Heart right ventricle (tissue), 16 donors: ENCODE measurements around the gene HEMK1. TPM values are rescaled to one million over a fixed set of nuclear protein-coding genes. Genes with fewer than 3 reads are reported as not detected.

ENCODE experiments used
- ATAC-seq, 8 donors: fragments of 200-7000 bp; cut with Tn5 transposase; one replicate each; pipeline ENCODE4 v1.9.1; 2020; ENCODE audit warnings: mild to moderate bottlenecking in 8 of 8, moderate library complexity in 8 of 8, moderate number of reproducible peaks in 1 of 8
- DNase-seq, 2 donors: peaks; one replicate each; pipeline ENCODE4 v3.0.0-alpha.2; 2020
- H3K27ac ChIP-seq, 10 donors: fragments of 200-600 bp; sonication (generic) in 2 of 10; one replicate each; pipeline versions ENCODE4 v1.5.0 to v1.8.0; 2020 to 2022; ENCODE audit warnings: mild to moderate bottlenecking in 3 of 10
- H3K27me3 ChIP-seq, 7 donors: fragments of 200-600 bp; one replicate each; pipeline ENCODE4 v1.8.0; 2021 to 2022; ENCODE audit warnings: mild to moderate bottlenecking in 2 of 7
- H3K36me3 ChIP-seq, 9 donors: fragments of 200-600 bp; sonication (generic) in 1 of 9; one replicate each; pipeline versions ENCODE4 v1.5.0 to v1.8.0; 2020 to 2022; ENCODE audit warnings: mild to moderate bottlenecking in 2 of 9
- H3K4me1 ChIP-seq, 9 donors: fragments of 200-600 bp; sonication (generic) in 1 of 9; one replicate each; pipeline versions ENCODE4 v1.5.0 to v1.8.0; 2020 to 2022; ENCODE audit warnings: mild to moderate bottlenecking in 4 of 9
- H3K4me3 ChIP-seq, 10 donors: fragments of 200-600 bp; sonication (generic) in 2 of 10; one replicate each; pipeline versions ENCODE4 v1.5.0 to v1.8.0; 2020 to 2022; ENCODE audit warnings: mild to moderate bottlenecking in 7 of 10, moderate library complexity in 2 of 10
- H3K9me3 ChIP-seq, 11 donors: fragments of 200-600 bp in 10 of 11; sonication (generic) in 2 of 11; one replicate each; pipeline versions ENCODE4 v1.5.0 to v1.8.0; 2013 to 2022; ENCODE audit warnings: mild to moderate bottlenecking in 2 of 11, control low read depth in 1 of 11, moderate library complexity in 1 of 11
- CTCF ChIP-seq, 9 donors: fragments of 200-600 bp; sonication (generic) in 2 of 9; IDR thresholded peaks; one replicate each; pipeline versions ENCODE4 v1.5.0 to v1.8.0; 2021 to 2022; ENCODE audit warnings: antibody characterized with exemption in 9 of 9, mild to moderate bottlenecking in 5 of 9, moderate library complexity in 1 of 9
- WGBS, 2 donors: extraction: QIAGEN DNeasy Blood & Tissue Kit; methylation state at CpG; one replicate each; pipeline ENCODE4 v1.1.7; 2013; ENCODE audit warnings: inconsistent platforms in 1 of 2; 5-methylcytosine and 5-hydroxymethylcytosine counted together
- intact Hi-C, 10 donors: fragments of 100-400 bp; cut with DNase I; formaldehyde crosslinking; loops; one replicate each; pipeline versions ENCODE4 v1.11.1 to v1.14.2; 2022
- polyA plus RNA-seq, 2 donors: library from polyadenylated mRNA; stranded (reverse); fragments of 200-250 nt; gene quantifications; one replicate each; pipeline ENCODE4 v1.2.3, GENCODE V29; 2013
- total RNA-seq, 10 donors: library from RNA; stranded (reverse); fragmentation: NEBNext Ultra II Directional in 3 of 10; extraction: Animal tissue kit (Norgen Biotek cat#: 25700) in 3 of 10; gene quantifications; one replicate each; pipeline versions ENCODE4 v1.2.1 to v1.2.4, GENCODE V29; 2021 to 2023
- donor health status: Arrhythmogenic right ventricular cardiomyopathy.
- donor health status: ischemic (EF 13 %, LVEDD 7.1; RV severe dilation, severe dysfunction).
- donor health status: healthy with polysubstance abuse.
- donor health status: DM: no; HTN: yes; CAD: no.
- donor health status: DM: no; HTN: no; CAD: no.
- donor health status: ischemic (EF 25% LVEDD 6.9; RV normal size, moderate dysfunction).
- donor health status: ischemic (EF 25% LVEDD 5.7; RV mildly dilated, moderate dysfunction).
- donor health status: healthy.
- donor health status: DM: yes; HTN: yes; CAD: no.
- donor health status: Ischemic cardiomyopathy.
- donor health status: ischemic (EF 35%, LVEDD 5.7; RV mildly dilated, moderate dysfunction).
- donor health status: nonischemic (EF 11% LVEDD 7.7; RV severe dilation, severe dysfunction).
- donor health status: DM: yes; HTN: yes; CAD: no.
- donor health status: PGD.
- donor health status: ischemic (EF 29% LVEDD 5.4; RV normal size, mild dysfunction).
- donor health status: nonischemic (EF 23%, LVEDD 6.1; RV moderate dilation, normal function).

The HEMK1 gene
- total and polyA plus RNA-seq, 12 donors: 10.6 to 19.0 (median 14.8) TPM

DNA sequence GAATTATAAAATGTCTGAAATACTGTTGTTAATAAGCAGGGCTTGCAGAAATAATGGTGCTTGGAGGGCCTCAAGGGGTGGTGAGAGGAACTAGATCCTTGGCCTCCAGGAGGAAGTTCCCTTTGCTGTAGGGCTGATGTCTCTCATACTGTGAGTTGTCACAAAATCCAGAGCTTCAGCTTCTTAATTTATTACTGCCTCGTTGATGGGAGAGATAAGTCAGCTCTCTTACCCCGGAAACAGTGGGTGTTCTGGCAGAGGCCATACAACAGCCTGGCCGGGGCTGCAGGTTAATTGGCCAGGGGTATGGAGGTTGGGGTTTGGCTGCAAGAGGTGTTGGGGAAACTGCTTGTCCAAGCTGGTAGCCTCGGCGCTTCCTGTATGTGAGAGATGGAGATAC is 63.1 kb downstream of the HEMK1 start:
- WGBS, 2 donors: 25 to 34% methylated on average over 5 of the region's 5 CpGs
- Histone ChIP-seq H3K27ac (peak overlapping the region in 5 of 10 donors; percentile 28 to 70 (median 43)), H3K4me1 (peaks cover 8 to 90% (median 65%) of the 10 kb centered on the region in 9 donors), H3K36me3 (peaks cover 0 to 15% (median 0%) of the 10 kb centered on the region in 9 donors), H3K27me3 (no peaks in the 10 kb centered on the region), H3K9me3 (no peaks in the 10 kb centered on the region), H3K4me3 (no peak overlapping the region)
- DNase-seq: no peak
- ATAC-seq: no peak
- intact Hi-C loops: no loop called here
- no peak for TF ChIP-seq CTCF (IDR thresholded peaks at IDR 0.05)

GRCh38 chr3:50633230-50633790 is 64.0 kb downstream of the HEMK1 start:
- WGBS, 2 donors: 66 to 67% methylated on average over 5 of the region's 5 CpGs
- H3K9me3 ChIP-seq: no peaks in the 10 kb centered on the region
- DNase-seq (no peak), ATAC-seq (no peak)
- H3K27me3 ChIP-seq: no peaks in the 10 kb centered on the region
- intact Hi-C loops: no loop called here
- H3K4me1 ChIP-seq: peaks cover 6 to 90% (median 67%) of the 10 kb centered on the region in 9 donors
- no peak for TF ChIP-seq CTCF (IDR thresholded peaks at IDR 0.05)
- peaks cover 0 to 15% (median 0%) of the 10 kb centered on the region in 9 donors for H3K36me3 ChIP-seq
- H3K27ac ChIP-seq: peak overlapping the region in 2 of 10 donors; percentile 14 to 36
- H3K4me3 ChIP-seq: no peak overlapping the region

GRCh38 chr3:50635066-50635465 is 65.7 kb downstream of the HEMK1 start:
- ATAC-seq: no peak
- Histone ChIP-seq H3K4me1 (peaks cover 10 to 89% (median 70%) of the 10 kb centered on the region in 9 donors), H3K27ac (no peak overlapping the region), H3K27me3 (no peaks in the 10 kb centered on the region), H3K4me3 (no peak overlapping the region), H3K36me3 (peaks cover 0 to 24% (median 0%) of the 10 kb centered on the region in 9 donors), H3K9me3 (no peaks in the 10 kb centered on the region)
- DNase-seq: no peak
- no peak for TF ChIP-seq CTCF (IDR thresholded peaks at IDR 0.05)
- intact Hi-C loops: no loop called here

- Histone ChIP-seq H3K36me3 (peaks cover 0 to 35% (median 7%) of the 10 kb centered on the region in 9 donors), H3K4me1 (peaks cover 10 to 74% (median 55%) of the 10 kb centered on the region in 9 donors), H3K4me3 (no peak overlapping the region), H3K27me3 (no peaks in the 10 kb centered on the region), H3K27ac (peak overlapping the region in 9 of 10 donors; percentile 6 to 76 (median 56)), H3K9me3 (no peaks in the 10 kb centered on the region)
- 66 to 75% methylated on average over 4 of the region's 4 CpGs for WGBS, 2 donors
- DNase-seq (no peak), ATAC-seq (peak in 2 of 8 donors; percentile 7 to 15)
- intact Hi-C loops: no loop called here
- TF ChIP-seq CTCF (IDR thresholded peaks at IDR 0.05): no peak
These were observed 67.7 kb downstream of the HEMK1 start for GRCh38 chr3:50637011-50637410.
